ENCODE results near the gene PABPN1. TPM values are rescaled to one million over a fixed set of nuclear protein-coding genes. Genes with fewer than 3 reads are reported as not detected.

The PABPN1 gene
- total RNA-seq, 3 donors from 2014 or later, result 157 to 185 (median 157) TPM

GRCh38 chr14:23364164-23365035, 43.1 kb downstream of the PABPN1 start:
- H3K9me3 ChIP-seq, result no peaks in the 10 kb centered on the region
- TF ChIP-seq, protein P1, sequence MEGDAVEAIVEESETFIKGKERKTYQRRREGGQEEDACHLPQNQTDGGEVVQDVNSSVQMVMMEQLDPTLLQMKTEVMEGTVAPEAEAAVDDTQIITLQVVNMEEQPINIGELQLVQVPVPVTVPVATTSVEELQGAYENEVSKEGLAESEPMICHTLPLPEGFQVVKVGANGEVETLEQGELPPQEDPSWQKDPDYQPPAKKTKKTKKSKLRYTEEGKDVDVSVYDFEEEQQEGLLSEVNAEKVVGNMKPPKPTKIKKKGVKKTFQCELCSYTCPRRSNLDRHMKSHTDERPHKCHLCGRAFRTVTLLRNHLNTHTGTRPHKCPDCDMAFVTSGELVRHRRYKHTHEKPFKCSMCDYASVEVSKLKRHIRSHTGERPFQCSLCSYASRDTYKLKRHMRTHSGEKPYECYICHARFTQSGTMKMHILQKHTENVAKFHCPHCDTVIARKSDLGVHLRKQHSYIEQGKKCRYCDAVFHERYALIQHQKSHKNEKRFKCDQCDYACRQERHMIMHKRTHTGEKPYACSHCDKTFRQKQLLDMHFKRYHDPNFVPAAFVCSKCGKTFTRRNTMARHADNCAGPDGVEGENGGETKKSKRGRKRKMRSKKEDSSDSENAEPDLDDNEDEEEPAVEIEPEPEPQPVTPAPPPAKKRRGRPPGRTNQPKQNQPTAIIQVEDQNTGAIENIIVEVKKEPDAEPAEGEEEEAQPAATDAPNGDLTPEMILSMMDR (IDR thresholded peaks at IDR 0.05), result no peak
- DNase-seq (no peak), ATAC-seq (no peak)
- no peaks in the 10 kb centered on the region for H3K36me3 ChIP-seq (ENCODE audit: low read depth)
- H3K4me3 ChIP-seq, result no peak overlapping the region
- intact Hi-C loops (cut with DNase I, micrococcal nuclease), result no loop called here
- no peaks in the 10 kb centered on the region for H3K4me1 ChIP-seq (ENCODE audit: low read depth)

- peak in 1 of 3 donors; percentile 39 for DNase-seq
- H3K4me3 ChIP-seq, result no peak within 1 kb of the TSS
- H3K9me3 ChIP-seq, result no peaks in the 10 kb centered on the region
- intact Hi-C loops (cut with DNase I, micrococcal nuclease), result no loop called here
- ATAC-seq, result peak; percentile 33
- no peaks in the 10 kb centered on the region for H3K4me1 ChIP-seq (ENCODE audit: low read depth)
- TF ChIP-seq, protein P1 (IDR thresholded peaks at IDR 0.05), result no peak
- no peaks in the 10 kb centered on the region for H3K36me3 ChIP-seq (ENCODE audit: low read depth)
These were observed 43.9 kb downstream of the PABPN1 start, which contains the start of gene EFS for GRCh38 chr14:23365036-23365731. Gene EFS (minus strand): TSS chr14:23365172. CDS start chr14:23365025, 147 bp downstream.

GRCh38 chr14:23365732-23366425, 44.6 kb downstream of the PABPN1 start:
- ATAC-seq, result peak; percentile 55
- Histone ChIP-seq H3K4me3 (no peak overlapping the region), H3K9me3 (no peaks in the 10 kb centered on the region), H3K36me3 (ENCODE audit: low read depth) (no peaks in the 10 kb centered on the region), H3K4me1 (ENCODE audit: low read depth) (no peaks in the 10 kb centered on the region)
- intact Hi-C loops (cut with DNase I, micrococcal nuclease), result no loop called here
- peak in 1 of 3 donors; percentile 32 for DNase-seq
- TF ChIP-seq, protein P1 (IDR thresholded peaks at IDR 0.05), result no peak

GRCh38 chr14:23366426-23366921, 45.2 kb downstream of the PABPN1 start:
- ATAC-seq (peak; percentile 49), DNase-seq (peak in 2 of 3 donors; percentile 30 to 45)
- Histone ChIP-seq H3K4me1 (ENCODE audit: low read depth) (no peaks in the 10 kb centered on the region), H3K9me3 (no peaks in the 10 kb centered on the region), H3K4me3 (no peak overlapping the region), H3K36me3 (ENCODE audit: low read depth) (no peaks in the 10 kb centered on the region)
- TF ChIP-seq, protein P1 (IDR thresholded peaks at IDR 0.05), result no peak
- intact Hi-C loops (cut with DNase I, micrococcal nuclease), result no loop called here

GRCh38 chr14:23370221-23370620, 49.0 kb downstream of the PABPN1 start:
- no peaks in the 10 kb centered on the region for H3K4me1 ChIP-seq (ENCODE audit: low read depth)
- TF ChIP-seq, protein P1 (IDR thresholded peaks at IDR 0.05), result no peak
- no peak overlapping the region for H3K4me3 ChIP-seq
- H3K36me3 ChIP-seq (ENCODE audit: low read depth), result no peaks in the 10 kb centered on the region
- intact Hi-C loops (cut with DNase I, micrococcal nuclease), result no loop called here
- ATAC-seq, result no peak
- DNase-seq, result no peak
- H3K9me3 ChIP-seq, result no peaks in the 10 kb centered on the region

Data from mucosa of descending colon (tissue), 3 donors.